ENCODE data around the gene MYL6.
"Not testable (repeated sequence)": the region's sequence is repeated elsewhere in the genome, so short reads cannot be mapped to it uniquely, and the experiment has no call there.

The MYL6 gene

DNA sequence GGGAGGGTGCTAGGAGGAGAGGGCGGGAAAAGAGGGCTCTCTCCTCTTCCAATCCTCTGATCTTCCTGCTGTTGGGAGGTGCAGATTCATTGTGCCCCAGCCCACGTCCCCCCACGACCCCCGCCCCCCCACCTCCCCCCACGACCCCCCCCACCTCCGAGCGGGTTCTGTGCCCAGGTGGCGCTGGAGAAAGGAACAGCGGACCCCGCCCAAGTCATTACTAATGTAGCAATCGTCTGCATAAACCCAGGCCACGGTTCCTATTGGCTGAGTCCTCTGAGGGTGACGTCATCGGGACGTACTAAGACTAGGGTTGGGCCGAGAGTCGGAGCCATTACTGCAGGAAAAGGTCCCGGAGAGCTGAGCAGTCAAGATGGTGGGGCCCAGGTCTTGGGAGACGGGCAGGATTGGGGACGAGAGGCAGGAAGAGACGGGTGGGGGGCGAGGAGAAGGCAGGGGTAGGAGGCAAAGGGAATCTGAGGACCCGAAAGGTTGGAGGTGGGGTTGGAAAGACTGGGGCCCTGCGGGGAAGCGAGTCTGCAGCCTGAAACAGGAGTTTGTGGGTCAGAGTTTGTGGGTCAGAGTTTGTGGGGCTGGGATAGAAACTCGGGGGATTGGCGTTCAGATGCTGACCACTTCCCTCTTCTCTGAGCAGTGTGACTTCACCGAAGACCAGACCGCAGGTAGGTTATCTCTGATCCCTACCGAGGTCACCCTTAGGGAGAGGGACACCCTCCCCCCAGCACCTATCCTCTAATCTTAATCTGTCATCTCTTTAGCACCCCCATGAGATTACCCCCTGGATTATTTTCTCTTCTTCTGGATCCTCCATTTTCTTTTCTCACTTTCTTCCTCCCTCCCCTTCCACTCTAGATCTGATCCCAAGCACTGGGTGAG is at the start of gene MYL6:
TSS of gene MYL6 (plus strand) at position 331 of the 897 bp plus-strand sequence. CDS start at position 374, 43 bp downstream.
- peak; percentile 98 for DNase-seq (ENCODE audit: low read depth)

DNA sequence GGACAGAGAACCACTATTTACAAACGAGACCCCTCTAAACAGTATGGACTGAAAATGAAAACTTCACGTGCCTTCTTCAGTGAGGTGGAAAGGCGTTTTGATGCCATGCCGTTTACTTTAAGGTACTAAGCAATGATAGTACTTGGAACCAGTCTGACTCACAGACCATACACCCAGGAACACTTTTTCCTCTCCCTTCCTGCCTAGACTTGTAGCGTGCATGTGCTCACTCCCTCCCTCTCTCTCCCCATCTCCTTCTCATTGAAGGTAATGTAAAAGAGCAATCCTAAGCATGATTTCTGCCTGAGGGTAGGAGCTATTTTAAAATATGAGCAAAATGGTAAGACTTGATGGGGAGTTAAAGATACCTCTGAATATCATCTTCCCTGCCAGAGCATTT is 47.6 kb upstream of the MYL6 start:
- no peak for DNase-seq (ENCODE audit: low read depth)

DNA sequence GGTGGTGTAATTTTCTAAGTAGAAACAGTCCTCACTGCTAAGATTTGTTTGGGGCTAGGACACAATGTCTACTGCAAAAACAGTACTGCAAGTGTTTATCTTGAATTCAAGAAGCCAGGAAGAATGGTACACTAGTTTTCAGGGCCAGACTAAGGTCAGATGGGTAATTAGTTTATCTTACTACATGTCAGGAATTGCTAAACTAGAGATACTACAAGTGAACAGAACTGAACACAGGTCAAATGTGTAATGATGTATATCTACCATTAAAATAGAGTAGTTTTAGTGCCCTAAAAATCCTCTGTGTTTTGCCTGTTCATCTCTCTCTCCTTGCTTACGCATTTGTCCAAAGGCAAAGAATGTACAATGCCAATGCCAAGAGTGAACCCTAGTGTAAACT is 44.1 kb upstream of the MYL6 start:
- DNase-seq (ENCODE audit: low read depth): no peak

DNA sequence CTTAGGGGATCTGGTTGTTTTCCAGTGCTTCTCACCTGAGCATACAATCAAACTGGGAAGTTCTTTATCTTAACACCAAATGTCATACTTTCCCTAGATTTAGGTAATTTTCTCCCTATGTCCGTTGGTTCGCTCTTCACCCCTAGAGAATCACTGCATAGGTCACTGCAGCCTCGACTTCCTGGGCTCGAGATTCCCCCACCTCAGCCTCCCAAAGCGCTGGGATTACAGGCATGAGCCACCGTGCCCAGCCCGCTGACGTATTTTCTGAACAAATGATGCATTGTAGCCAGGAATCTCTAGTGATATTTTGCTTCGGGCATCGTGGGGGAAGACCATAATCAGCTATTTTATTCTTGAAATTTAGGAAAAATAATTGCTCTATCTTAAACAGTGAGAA is 42.8 kb upstream of the MYL6 start:
- DNase-seq (ENCODE audit: low read depth): peak; percentile 11

DNA sequence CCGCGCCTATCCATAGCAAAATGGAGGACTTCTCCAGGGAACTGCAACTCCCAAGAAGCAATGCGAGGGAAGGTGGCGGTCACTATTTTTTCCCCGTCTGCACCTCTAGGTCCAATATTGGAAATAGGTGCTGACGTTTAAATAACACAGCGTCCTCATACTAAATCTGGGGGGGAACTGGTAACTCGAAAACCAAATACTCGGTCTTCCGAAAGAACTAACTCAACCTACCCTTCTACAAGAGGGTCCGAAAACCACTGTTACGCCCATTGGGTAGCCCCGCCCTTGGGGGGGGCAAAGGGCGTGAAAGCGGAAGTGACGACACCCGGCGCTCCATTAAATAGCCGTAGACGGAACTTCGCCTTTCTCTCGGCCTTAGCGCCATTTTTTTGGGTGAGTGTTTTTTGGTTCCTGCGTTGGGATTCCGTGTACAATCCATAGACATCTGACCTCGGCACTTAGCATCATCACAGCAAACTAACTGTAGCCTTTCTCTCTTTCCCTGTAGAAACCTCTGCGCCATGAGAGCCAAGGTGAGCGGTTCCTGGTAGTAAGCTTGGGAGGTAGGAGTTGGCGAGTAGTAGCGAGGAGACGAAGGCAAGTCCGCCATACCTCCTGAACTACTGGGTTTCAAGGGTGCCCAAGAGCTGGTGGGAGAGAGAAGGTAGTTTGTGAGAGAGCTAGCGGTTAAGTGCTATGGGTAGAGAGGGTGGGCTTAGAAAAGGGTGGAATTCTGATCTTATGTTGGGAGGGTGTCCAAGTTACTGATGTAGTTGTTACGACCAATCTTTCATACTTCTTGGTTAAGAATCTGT is 41.7 kb upstream of the MYL6 start, which contains the start of gene RPL41:
TSS of gene RPL41 (plus strand) at position 367 of the 815 bp plus-strand sequence.
- peak; percentile 93 for DNase-seq (ENCODE audit: low read depth)

DNA sequence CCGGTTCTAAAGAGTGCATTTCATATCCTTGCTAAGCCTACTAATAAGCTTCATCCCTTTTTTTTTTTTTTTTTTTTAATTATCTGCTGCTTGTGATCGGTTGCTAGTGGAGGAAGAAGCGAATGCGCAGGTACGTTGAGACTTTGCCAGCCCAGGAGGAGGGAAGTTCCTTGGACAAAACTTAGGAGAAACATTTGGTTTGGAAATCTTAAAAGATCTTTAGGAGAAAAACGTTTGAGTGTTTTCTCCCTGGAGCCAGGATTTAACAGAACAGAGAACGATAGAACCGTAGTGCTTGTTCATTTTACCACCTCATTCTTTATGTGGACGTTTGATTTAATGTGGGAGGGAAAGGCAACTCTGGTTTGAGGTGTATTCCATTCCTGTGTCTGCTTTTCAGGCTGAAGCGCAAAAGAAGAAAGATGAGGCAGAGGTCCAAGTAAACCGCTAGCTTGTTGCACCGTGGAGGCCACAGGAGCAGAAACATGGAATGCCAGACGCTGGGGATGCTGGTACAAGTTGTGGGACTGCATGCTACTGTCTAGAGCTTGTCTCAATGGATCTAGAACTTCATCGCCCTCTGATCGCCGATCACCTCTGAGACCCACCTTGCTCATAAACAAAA is 41.0 kb upstream of the MYL6 start:
- not testable (repeated sequence) for DNase-seq (ENCODE audit: low read depth)

DNA sequence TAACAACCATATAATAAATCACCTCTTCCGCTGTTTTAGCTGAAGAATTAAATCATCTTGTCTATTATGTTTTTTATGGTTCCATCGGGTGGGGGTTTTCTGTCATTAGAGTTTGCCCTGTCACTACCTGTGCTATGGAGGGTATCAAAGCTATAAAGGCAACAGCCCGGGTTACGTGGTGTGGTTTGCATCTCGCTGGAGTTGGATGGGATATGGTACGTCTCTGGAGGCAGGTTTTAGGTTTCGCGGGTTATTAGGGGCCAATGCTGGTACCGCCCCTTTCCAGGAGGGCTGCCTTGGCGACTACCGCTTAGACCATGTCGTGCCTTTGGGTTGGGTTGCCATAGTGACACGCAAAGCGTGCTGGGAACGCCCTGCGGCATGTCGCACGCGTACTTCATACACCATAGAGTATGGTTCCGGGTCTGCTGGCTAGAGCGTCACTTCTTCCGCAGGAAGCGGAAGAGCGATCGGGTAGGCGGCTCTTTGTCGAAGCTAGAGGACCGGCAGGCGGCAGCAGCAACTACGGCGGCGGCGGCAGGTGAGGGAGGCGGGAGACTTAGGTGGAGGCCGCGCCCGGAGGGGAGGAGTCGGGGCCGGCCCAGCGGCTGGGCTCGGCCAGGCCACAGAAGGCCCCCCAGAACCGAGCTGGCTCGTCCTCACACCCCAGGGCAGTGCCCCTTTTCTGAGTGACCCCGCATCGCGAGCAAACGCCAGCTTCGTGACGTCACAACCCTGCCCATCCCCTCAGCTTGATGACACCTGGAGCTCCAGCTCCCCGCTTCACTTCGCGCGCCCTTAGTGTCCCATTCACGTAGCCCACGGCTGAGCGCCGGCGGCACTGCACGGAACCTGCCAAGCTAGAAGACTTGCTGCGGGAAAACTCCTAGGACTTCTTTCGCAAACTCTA is 40.1 kb upstream of the MYL6 start, which contains the start of gene ZC3H10:
TSS of gene ZC3H10 (plus strand) at position 489 of the 910 bp plus-strand sequence. CDS start 2,297 bp downstream, outside the sequence.
- DNase-seq (ENCODE audit: low read depth): peak; percentile 99

DNA sequence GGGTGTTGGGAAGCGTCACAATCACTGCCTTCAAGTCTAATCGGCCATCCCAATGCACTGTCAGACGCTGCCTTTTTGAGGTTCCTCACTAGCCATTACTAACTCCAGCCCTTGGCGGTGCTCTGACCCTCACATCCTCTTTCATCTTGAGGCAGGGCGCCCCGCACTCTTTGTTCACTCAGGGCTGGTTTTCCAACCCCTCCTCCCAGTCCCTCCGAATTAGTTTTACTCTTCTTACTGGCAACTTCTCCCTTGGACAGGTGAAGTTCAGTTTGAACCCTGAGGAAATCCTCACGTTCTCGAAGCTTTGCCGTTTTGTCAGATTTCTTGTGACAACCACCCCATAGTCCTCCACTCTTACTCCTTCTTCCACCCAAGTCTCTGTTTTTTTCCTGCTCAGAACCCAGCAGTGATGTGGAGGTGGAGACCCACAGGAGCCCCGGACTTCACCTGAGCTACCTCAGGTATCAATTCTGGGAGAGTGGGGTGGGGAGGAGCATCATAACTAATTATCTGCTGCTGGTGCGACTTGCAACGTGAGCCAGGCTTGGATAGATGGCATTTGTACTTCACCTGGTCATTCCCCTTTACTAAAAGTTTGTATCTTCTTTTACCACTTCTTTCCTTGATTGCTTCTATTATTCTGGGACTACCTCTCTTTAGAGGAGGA is 39.3 kb upstream of the MYL6 start:
- no peak for DNase-seq (ENCODE audit: low read depth)

DNA sequence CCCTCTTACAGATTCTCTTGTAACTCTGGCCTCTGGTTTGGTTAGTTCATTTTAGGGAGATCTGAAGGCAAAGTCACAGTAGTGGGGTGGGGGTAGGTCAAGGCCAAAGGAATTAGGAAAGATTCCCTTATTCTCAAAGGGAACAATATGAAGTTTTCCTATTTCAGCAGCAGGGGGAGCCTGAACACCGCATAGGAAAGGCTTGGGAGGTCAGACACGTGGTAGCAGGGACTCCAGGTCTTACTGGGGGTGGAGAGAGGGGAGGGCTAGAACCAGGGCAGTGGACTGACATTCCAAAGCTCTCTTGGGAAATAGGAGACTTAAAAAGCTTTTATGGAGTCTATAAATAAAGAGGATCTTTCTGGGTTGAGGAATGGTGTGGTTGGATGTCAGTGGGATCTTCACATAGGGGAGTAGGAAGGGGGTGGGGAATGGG is 38.8 kb upstream of the MYL6 start:
- DNase-seq (ENCODE audit: low read depth): peak; percentile 97

DNA sequence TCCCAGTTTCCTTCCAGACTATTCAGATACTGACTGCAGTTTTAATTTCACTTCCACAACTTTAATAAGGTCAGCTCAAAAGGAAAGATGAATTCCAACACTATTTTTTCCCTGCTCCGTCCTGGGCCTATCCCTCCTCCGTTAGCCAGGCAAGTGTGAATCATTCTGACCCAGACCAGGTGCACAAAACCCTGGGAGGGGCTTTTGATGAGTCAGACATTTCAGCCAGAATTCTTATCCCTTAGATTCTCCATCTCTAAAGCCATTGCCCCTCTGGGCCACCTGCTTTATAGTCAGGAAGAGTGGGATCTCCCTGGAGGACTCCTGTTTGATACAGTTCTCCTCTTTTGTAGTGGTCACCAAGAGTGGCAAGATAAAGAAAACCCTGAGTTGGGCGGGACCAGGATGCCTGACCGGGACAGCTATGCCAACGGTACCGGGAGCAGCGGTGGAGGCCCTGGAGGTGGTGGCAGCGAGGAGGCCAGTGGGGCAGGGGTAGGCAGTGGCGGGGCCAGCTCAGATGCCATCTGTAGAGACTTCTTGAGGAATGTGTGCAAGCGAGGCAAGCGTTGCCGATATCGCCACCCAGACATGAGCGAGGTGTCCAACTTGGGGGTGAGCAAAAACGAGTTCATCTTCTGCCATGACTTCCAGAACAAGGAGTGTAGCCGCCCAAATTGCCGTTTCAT is 37.9 kb upstream of the MYL6 start:
- no peak for DNase-seq (ENCODE audit: low read depth)

DNA sequence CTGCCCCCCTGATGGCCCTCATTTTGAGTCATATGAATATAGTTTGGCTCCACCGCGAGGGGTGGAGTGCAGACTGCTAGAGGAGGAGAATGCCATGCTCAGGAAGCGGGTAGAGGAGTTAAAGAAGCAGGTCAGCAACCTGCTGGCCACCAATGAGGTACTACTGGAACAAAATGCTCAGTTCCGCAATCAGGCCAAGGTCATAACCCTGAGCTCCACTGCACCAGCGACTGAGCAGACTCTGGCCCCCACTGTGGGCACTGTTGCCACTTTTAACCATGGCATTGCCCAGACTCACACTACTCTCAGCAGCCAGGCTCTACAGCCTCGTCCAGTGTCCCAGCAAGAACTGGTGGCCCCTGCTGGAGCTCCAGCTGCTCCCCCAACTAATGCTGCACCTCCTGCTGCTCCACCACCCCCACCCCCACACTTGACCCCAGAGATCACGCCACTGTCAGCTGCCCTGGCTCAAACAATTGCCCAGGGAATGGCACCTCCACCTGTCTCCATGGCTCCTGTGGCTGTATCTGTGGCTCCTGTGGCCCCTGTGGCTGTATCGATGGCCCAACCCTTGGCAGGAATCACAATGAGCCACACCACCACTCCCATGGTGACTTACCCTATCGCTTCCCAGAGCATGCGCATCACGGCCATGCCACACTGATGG is 36.8 kb upstream of the MYL6 start:
- no peak for DNase-seq (ENCODE audit: low read depth)

DNA sequence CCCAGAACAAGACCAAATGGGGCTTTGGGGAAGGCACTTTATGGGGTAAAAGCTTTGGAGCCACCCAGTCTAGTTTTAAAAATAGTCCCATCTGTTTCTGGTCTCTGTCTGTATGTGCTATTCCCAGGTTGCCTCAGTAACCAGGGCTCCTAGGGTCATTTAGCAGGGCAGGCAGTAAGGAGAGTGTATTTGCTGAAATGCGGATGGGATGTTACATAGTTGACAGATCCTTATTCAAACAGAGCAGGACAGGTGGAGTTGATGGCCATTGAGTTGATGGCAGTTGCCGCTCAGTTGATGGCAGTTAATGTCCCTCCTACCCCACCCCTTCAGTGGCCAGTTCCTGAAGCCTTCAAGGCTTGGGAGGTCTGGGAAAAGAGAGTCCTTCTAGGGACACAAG is 35.5 kb upstream of the MYL6 start:
- no peak for DNase-seq (ENCODE audit: low read depth)

DNA sequence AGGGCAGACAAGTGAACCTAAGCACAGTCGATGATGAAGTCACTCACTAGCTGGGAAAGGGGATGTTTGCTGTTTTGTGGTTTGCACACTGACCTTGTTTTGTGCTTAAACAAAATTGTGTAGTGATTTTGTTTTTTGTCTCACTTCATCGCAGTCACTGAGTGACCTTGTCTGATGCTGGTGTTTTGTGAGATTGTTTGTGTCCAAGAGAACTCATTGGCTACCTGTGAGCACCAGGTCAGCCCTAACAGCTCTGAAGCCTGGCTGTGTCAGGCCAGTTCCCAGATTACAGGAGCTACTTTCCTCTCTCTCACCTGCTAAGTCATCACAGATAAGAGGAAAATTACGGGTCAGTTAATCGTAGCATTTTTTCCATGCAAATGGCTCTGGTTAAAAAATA is 34.0 kb upstream of the MYL6 start:
- DNase-seq (ENCODE audit: low read depth): no peak

DNA sequence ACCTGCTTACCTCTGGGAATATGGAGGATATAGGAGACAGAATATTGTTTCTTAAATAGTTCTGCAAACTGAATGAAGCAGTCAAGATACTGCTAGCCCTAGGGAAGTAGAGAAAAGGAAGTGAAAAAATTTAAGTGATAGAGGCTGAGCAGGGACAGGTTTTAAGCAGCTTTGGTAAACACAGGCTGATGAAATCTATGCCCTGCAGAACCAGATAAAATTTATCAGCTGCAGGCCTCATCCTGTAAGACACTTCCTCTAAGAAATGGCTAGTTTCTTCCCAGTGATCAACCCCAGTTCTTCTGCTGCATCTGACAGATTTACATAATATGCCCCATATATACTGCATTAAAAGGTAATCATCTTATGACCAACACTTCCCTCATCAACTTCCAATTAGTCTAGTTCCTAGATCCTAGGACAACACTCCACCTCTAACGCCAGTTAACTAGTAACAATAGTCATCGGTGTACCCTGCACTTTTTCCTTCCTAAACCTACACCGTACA is 31.4 kb upstream of the MYL6 start:
- no peak for DNase-seq (ENCODE audit: low read depth)

DNA sequence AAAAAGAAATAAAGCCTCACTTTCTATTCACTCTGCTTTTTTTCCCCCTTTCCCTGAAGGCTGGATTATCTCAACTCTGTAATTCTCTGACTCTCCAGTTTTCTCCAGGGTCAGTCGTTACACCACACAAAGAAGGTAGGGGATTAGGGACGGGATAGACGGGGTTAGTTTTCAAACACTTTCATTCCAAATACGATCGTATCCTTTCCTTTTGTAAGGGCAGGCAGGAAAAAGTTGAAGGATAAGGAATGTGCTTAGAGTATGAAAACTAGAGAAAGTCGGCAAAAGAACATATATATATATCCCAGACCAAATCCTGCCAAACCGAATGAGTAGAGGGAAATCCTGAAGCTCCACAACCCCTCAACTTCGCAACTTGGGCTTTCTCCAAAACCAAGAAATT is 30.7 kb upstream of the MYL6 start:
- DNase-seq (ENCODE audit: low read depth): no peak

DNA sequence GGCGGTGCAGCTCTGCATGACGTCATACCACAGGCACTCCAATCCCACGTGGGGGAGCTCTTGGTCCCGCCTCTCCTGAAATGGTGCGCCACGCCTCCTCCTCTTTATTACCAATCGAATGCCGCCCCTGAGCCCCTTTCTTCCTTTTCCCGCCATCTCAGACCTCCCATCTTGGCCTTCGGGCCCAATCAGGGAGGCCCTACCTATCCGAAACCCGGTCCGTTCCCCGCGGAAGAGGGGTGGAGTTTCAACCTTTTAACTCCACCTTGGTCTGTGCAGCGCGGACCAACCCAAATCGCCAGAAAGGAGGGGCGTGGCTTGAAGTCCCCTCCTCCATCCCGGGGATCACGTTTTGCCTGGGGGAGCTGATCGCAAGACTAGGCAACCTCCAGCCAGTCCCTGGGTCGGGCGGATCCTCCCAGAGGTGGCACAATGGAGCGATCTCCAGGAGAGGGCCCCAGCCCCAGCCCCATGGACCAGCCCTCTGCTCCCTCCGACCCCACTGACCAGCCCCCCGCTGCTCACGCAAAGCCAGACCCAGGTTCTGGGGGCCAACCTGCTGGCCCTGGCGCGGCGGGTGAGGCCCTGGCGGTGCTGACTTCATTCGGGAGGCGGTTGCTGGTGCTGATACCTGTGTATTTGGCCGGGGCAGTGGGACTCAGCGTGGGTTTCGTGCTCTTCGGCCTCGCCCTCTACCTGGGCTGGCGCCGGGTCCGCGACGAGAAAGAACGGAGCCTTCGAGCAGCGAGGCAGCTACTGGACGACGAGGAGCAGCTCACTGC is 30.1 kb upstream of the MYL6 start, which contains the start of gene ESYT1:
TSS of gene ESYT1 (plus strand) at position 380 of the 782 bp plus-strand sequence. CDS start at position 433, 53 bp downstream.
- DNase-seq (ENCODE audit: low read depth): peak; percentile 100

DNA sequence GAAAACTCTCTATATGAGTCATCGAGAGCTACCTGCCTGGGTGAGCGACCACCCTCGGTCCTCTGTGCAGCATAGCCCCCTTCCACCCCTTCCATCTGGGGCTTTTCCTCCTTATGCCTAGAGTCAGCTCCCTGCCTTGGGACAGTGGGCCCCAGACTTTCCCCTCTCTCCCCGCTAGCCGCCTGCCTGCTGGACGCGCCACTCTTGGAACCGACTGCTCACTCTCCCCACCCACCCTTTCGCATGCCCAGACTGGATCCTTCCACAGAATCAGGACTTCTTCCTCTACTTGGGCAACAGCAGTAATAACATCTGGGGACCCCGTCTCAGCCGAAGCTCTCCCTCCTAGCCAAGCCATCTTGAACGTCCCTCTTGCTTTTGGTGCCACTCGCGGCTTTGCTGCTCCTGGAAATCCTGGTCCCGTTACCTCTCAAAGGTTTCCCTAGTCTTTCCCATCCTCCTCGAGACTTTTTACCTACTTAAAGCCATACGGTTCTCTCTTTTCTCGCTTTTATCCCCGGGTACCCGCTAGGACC is 29.4 kb upstream of the MYL6 start:
- peak; percentile 32 for DNase-seq (ENCODE audit: low read depth)
